Lower lobe of right lung (tissue), 2 donors: ENCODE data around the gene ZC3HAV1L. TPM values are rescaled to one million over a fixed set of nuclear protein-coding genes. Genes with fewer than 3 reads are reported as not detected.
"Not testable (repeated sequence)": the region's sequence is repeated elsewhere in the genome, so short reads cannot be mapped to it uniquely, and the experiment has no call there.

Experiments used
- ATAC-seq, 2 donors: fragments of 200-7000 bp; cut with Tn5 transposase; one replicate each; pipeline ENCODE4 v1.9.1; 2020 to 2022; ENCODE audit warnings: mild to moderate bottlenecking in 2 of 2, moderate library complexity in 2 of 2
- DNase-seq: peaks from one replicate; pipeline ENCODE4 v3.0.0-alpha.2; 2020
- H3K27ac ChIP-seq: fragments of 200-600 bp; one replicate; pipeline ENCODE4 v1.8.0; 2022
- H3K27me3 ChIP-seq: fragments of 200-600 bp; one replicate; pipeline ENCODE4 v1.8.0; 2022; ENCODE audit warnings: low read depth
- H3K36me3 ChIP-seq: fragments of 200-600 bp; one replicate; pipeline ENCODE4 v1.8.0; 2022; ENCODE audit warnings: mild to moderate bottlenecking
- H3K4me1 ChIP-seq: fragments of 200-600 bp; one replicate; pipeline ENCODE4 v1.8.0; 2022
- H3K4me3 ChIP-seq: fragments of 200-600 bp; one replicate; pipeline ENCODE4 v1.8.0; 2022; ENCODE audit warnings: mild to moderate bottlenecking
- H3K9me3 ChIP-seq: fragments of 200-600 bp; one replicate; pipeline ENCODE4 v1.8.0; 2022
- CTCF ChIP-seq: fragments of 200-600 bp; IDR thresholded peaks from one replicate; pipeline ENCODE4 v1.8.0; 2022; ENCODE audit warnings: antibody characterized with exemption, mild to moderate bottlenecking
- intact Hi-C: fragments of 100-400 bp; cut with DNase I; formaldehyde crosslinking; loops from one replicate; pipeline ENCODE4 v1.11.0; 2022
- total RNA-seq: library from RNA; stranded (reverse); fragmentation: NEBNext Ultra II Directional; extraction: Animal tissue kit (Norgen Biotek cat#: 25700); gene quantifications from one replicate; pipeline ENCODE4 v1.2.1, GENCODE V29; 2021
- donor health status: DM: no; HTN: yes; CAD: no; lungs with severe emphysema.

ZC3HAV1L gene
- total RNA-seq, 1 donor from 2014 or later = 7.1 TPM

GRCh38 chr7:138979226-138979979 is 56.4 kb downstream of the ZC3HAV1L start:
- Histone ChIP-seq H3K4me1 (peaks cover 17% of the 10 kb centered on the region), H3K4me3 (peak overlapping the region; percentile 71), H3K9me3 (no peaks in the 10 kb centered on the region), H3K27ac (no peak overlapping the region), H3K36me3 (no peaks in the 10 kb centered on the region), H3K27me3 (peaks cover 4% of the 10 kb centered on the region)
- no peak for DNase-seq
- intact Hi-C loops = no loop called here
- no peak for ATAC-seq
- TF ChIP-seq CTCF = no peak

DNA sequence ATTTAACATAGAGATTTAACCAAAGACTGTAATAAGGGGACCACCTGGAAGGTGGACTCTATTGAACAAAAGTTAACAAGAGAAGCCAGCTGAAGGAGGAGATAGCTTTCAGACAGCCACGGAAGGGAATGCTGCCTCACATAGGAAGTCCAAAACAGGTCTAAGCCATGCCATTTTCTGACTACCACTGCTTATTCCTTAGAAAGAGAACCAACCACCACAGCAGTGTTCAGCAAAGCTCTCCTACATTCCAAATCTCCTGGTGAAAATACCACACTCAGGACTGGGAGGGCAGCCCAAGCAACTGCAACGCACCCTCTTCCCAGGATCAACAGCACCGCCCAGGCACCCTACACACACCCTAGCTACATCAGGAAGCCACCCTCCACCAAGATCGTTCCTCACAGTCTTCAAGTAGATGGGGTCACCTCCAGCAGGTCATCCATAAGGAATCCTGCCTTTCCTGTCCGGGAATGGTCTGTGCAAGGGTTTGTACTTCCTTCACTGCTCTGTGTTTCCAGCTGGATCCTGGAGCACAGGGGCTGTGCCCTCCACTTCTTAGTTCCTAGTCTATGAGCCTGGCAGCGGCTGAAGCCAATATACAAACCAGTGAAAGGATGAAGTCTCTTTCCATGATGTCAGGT is 57.2 kb downstream of the ZC3HAV1L start:
- TF ChIP-seq CTCF = no peak
- H3K27ac ChIP-seq = no peak overlapping the region
- DNase-seq = no peak
- peaks cover 17% of the 10 kb centered on the region for H3K4me1 ChIP-seq
- H3K4me3 ChIP-seq = no peak overlapping the region
- no peak for ATAC-seq
- H3K9me3 ChIP-seq = no peaks in the 10 kb centered on the region
- H3K36me3 ChIP-seq = no peaks in the 10 kb centered on the region
- H3K27me3 ChIP-seq = peaks cover 4% of the 10 kb centered on the region
- intact Hi-C loops = no loop called here

DNA sequence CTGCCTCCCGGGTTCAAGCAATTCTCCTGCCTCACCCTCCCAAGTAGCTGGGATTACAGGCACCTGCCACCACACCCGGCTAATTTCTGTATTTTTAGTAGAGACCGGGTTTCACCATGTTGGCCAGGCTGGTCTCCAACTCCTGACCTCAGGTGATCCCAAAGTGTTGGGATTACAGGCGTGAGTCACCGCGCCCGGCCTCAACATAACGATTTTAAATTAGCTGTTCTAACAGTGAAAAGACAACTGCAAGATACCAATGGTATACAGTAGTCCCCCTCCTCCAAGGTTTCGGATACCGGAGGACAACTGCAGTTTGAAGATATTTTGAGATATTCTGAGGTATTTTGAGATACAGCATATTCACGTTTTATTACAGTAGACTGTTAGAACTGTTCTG is 59.7 kb downstream of the ZC3HAV1L start:
- peaks cover 12% of the 10 kb centered on the region for H3K4me1 ChIP-seq
- H3K27me3 ChIP-seq, DNase-seq, H3K27ac ChIP-seq, H3K36me3 ChIP-seq, H3K9me3 ChIP-seq, ATAC-seq, intact Hi-C loops, H3K4me3 ChIP-seq: not testable (repeated sequence)

Other genes starting within 250 kb of the ZC3HAV1L start
- 1.9 TPM for gene TMEM213, start 238.0 kb downstream of the ZC3HAV1L start, total RNA-seq
- gene ATP6V0A4, start 237.8 kb downstream of the ZC3HAV1L start, total RNA-seq = 1.7 TPM
- gene KIAA1549, start 54.7 kb downstream of the ZC3HAV1L start, total RNA-seq = 5.3 TPM
- 43.6 TPM for gene ZC3HAV1, start 73.7 kb upstream of the ZC3HAV1L start, total RNA-seq
- gene UBN2, start 195.2 kb upstream of the ZC3HAV1L start, total RNA-seq = 23.4 TPM